ENCODE data around the gene PORCN. TPM values are rescaled to one million over a fixed set of nuclear protein-coding genes. Genes with fewer than 3 reads are reported as not detected.

Gene PORCN
- total and polyA plus RNA-seq, 2 of the 13 experiments (the other 11 are each of a cell fraction or from before 2014, with no cell fraction given) = 3.9 to 5.8 TPM

DNA sequence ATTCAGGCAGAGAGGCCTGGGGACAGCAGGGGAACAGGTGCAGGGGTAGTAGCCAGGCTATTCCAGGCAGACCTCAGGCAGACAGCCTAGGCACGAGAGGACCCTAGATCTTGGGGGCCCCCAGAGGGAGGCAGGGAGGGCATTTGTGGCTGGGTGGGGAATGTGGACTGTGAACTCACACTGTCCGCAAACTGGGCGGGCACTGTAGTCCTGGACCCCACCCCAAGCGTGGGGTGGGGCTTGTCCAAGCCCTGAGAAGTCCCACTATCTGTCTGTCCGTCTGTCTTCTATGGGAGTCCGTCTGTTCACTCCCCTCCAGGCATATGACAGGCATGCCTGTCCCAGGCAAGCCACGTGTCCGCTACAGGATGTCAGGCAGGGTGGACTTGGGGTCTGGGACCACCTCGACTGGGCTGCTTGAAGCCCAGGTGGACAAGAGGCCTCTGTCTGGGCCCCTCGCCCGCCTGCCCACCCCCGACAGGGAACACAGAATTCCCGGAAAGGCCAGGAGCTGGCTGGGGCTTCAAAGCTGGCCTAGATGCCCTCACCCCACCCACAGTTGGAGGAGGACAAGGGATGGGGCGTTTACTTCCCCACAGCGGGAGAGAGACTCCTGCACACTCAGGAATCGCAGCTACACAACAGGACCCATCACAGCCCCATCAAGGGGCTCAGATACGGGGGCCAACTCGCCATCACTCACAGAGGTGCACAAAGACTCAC lies 38.5 kb upstream of the PORCN start, which contains the start of gene SLC38A5 (continued):
- no peak for TF ChIP-seq SRSF1 (optimal IDR thresholded peaks at IDR 0.05; ENCODE audit: low read depth, low read length)
- TF ChIP-seq, protein P1, sequence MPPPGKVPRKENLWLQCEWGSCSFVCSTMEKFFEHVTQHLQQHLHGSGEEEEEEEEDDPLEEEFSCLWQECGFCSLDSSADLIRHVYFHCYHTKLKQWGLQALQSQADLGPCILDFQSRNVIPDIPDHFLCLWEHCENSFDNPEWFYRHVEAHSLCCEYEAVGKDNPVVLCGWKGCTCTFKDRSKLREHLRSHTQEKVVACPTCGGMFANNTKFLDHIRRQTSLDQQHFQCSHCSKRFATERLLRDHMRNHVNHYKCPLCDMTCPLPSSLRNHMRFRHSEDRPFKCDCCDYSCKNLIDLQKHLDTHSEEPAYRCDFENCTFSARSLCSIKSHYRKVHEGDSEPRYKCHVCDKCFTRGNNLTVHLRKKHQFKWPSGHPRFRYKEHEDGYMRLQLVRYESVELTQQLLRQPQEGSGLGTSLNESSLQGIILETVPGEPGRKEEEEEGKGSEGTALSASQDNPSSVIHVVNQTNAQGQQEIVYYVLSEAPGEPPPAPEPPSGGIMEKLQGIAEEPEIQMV (CRISPR knock-in tag; IDR thresholded peaks at IDR 0.05; ENCODE audit: low read depth) = 0 out of 2 replicates have a peak, but pooled peaks have one; percentile 34
- TF ChIP-seq ZNF563 (CRISPR knock-in tag; IDR thresholded peaks at IDR 0.05) = no peak
- no peak for TF ChIP-seq PAF1 (CRISPR knock-in tag; IDR thresholded peaks at IDR 0.05)
- TF ChIP-seq, protein P2, sequence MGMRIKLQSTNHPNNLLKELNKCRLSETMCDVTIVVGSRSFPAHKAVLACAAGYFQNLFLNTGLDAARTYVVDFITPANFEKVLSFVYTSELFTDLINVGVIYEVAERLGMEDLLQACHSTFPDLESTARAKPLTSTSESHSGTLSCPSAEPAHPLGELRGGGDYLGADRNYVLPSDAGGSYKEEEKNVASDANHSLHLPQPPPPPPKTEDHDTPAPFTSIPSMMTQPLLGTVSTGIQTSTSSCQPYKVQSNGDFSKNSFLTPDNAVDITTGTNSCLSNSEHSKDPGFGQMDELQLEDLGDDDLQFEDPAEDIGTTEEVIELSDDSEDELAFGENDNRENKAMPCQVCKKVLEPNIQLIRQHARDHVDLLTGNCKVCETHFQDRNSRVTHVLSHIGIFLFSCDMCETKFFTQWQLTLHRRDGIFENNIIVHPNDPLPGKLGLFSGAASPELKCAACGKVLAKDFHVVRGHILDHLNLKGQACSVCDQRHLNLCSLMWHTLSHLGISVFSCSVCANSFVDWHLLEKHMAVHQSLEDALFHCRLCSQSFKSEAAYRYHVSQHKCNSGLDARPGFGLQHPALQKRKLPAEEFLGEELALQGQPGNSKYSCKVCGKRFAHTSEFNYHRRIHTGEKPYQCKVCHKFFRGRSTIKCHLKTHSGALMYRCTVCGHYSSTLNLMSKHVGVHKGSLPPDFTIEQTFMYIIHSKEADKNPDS (CRISPR knock-in tag; IDR thresholded peaks at IDR 0.05) = 0 out of 2 replicates have a peak, but pooled peaks have one; percentile 45
- TF ChIP-seq, protein P3, sequence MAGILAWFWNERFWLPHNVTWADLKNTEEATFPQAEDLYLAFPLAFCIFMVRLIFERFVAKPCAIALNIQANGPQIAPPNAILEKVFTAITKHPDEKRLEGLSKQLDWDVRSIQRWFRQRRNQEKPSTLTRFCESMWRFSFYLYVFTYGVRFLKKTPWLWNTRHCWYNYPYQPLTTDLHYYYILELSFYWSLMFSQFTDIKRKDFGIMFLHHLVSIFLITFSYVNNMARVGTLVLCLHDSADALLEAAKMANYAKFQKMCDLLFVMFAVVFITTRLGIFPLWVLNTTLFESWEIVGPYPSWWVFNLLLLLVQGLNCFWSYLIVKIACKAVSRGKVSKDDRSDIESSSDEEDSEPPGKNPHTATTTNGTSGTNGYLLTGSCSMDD (CRISPR knock-in tag; IDR thresholded peaks at IDR 0.05) = no peak
- TF ChIP-seq, protein P4, sequence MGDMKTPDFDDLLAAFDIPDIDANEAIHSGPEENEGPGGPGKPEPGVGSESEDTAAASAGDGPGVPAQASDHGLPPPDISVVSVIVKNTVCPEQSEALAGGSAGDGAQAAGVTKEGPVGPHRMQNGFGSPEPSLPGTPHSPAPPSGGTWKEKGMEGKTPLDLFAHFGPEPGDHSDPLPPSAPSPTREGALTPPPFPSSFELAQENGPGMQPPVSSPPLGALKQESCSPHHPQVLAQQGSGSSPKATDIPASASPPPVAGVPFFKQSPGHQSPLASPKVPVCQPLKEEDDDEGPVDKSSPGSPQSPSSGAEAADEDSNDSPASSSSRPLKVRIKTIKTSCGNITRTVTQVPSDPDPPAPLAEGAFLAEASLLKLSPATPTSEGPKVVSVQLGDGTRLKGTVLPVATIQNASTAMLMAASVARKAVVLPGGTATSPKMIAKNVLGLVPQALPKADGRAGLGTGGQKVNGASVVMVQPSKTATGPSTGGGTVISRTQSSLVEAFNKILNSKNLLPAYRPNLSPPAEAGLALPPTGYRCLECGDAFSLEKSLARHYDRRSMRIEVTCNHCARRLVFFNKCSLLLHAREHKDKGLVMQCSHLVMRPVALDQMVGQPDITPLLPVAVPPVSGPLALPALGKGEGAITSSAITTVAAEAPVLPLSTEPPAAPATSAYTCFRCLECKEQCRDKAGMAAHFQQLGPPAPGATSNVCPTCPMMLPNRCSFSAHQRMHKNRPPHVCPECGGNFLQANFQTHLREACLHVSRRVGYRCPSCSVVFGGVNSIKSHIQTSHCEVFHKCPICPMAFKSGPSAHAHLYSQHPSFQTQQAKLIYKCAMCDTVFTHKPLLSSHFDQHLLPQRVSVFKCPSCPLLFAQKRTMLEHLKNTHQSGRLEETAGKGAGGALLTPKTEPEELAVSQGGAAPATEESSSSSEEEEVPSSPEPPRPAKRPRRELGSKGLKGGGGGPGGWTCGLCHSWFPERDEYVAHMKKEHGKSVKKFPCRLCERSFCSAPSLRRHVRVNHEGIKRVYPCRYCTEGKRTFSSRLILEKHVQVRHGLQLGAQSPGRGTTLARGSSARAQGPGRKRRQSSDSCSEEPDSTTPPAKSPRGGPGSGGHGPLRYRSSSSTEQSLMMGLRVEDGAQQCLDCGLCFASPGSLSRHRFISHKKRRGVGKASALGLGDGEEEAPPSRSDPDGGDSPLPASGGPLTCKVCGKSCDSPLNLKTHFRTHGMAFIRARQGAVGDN (CRISPR knock-in tag; IDR thresholded peaks at IDR 0.05) = peak; percentile 84
- TF ChIP-seq ZNF256 (CRISPR knock-in tag; conservative IDR thresholded peaks at IDR 0.05) = no peak
- TF ChIP-seq, protein P5, sequence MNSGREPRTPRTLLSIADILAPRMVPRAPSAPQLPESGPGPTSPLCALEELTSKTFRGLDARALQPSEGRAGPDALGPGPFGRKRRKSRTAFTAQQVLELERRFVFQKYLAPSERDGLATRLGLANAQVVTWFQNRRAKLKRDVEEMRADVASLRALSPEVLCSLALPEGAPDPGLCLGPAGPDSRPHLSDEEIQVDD (CRISPR knock-in tag; IDR thresholded peaks at IDR 0.05; ENCODE audit: borderline replicate concordance) = no peak
- TF ChIP-seq ZNF550 (CRISPR knock-in tag; IDR thresholded peaks at IDR 0.05; ENCODE audit: borderline replicate concordance) = no peak
- no peak for TF ChIP-seq REL (CRISPR knock-in tag; conservative IDR thresholded peaks at IDR 0.05)

Measured in HepG2 (cell line).